GM23248 (cell line): Measurements from ENCODE around the gene HSD17B3.

Source experiments
- EZH2 ChIP-seq: fragments of 200-600 bp; sonication (generic); IDR thresholded peaks from 2 replicates; pipeline ENCODE4 v1.6.1; 2018; ENCODE audit warnings: antibody characterized with exemption, mild to moderate bottlenecking; ENCODE audit not compliant: insufficient read depth, poor library complexity, severe bottlenecking
- EZH2phosphoT487 ChIP-seq: fragments of 200-600 bp; sonication (generic); IDR thresholded peaks from 2 replicates; pipeline ENCODE4 v1.6.1; 2018; ENCODE audit warnings: antibody characterized with exemption, moderate library complexity, mild to moderate bottlenecking, low read depth; ENCODE audit not compliant: insufficient read depth

GRCh38 chr9:96289392-96289791 is 12.6 kb downstream of the HSD17B3 start:
- TF ChIP-seq EZH2 (no peak), EZH2phosphoT487 (no peak)
